Measurements from ENCODE around the gene CDH5. TPM values are rescaled to one million over a fixed set of nuclear protein-coding genes. Genes with fewer than 3 reads are reported as not detected.

CDH5 gene
- total RNA-seq, 4 donors from 2014 or later, result 31.2 to 126 (median 70.6) TPM

- intact Hi-C loops (cut with DNase I; ENCODE audit: low total_unique reads), result no loop called here
- Histone ChIP-seq H3K36me3 (no peaks in the 10 kb centered on the region), H3K27ac (no peak overlapping the region), H3K4me1 (peaks cover 0 to 8% of the 10 kb centered on the region in 2 donors), H3K27me3 (peaks cover 8 to 9% of the 10 kb centered on the region in 2 donors), H3K4me3 (no peak overlapping the region), H3K9me3 (no peaks in the 10 kb centered on the region)
- TF ChIP-seq CTCF (IDR thresholded peaks at IDR 0.05) (no peak), POLR2A (IDR thresholded peaks at IDR 0.05) (no peak)
- DNase-seq, result no peak
Observed at GRCh38 chr16:66428682-66429251, 62.3 kb downstream of the CDH5 start.

DNA sequence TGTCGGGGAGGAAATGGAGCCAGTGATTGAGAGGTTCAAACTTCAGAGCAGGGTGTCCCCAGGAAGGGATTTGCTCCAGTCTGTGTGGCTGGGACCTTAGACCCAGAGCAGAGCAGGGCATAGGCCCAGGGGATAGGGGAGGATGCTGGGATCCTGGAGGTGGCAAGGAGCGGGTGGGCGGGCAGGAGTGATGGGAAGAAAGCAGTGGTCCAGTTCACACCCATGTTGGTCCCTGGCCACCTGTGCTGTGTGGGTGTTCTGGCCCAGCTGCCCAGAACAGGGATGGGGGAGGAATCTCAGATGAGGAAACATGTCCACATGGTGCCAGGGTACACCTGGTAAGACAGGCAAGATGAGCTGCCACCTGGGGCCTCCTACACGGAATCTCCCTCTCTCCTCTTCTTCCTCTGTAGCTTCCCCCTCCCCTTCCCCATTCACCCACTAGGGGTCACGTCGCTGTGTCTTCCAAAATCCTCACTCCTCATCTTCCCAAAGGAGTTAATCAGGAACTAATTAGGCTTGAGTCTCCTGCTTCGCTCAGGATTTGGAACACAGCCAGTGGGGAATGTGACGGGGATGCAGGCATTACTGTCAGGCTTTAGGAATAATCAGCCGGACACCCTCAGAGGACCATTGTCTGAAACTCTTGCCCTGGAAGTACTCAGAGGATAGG is 62.9 kb downstream of the CDH5 start:
- H3K4me3 ChIP-seq, result no peak overlapping the region
- H3K9me3 ChIP-seq, result no peaks in the 10 kb centered on the region
- TF ChIP-seq CTCF (IDR thresholded peaks at IDR 0.05) (no peak), POLR2A (IDR thresholded peaks at IDR 0.05) (no peak)
- no peaks in the 10 kb centered on the region for H3K36me3 ChIP-seq
- peaks cover 8 to 9% of the 10 kb centered on the region in 2 donors for H3K27me3 ChIP-seq
- DNase-seq, result no peak
- H3K27ac ChIP-seq, result no peak overlapping the region
- H3K4me1 ChIP-seq, result peaks cover 0 to 8% of the 10 kb centered on the region in 2 donors
- intact Hi-C loops (cut with DNase I; ENCODE audit: low total_unique reads), result no loop called here

- Histone ChIP-seq H3K4me1 (peaks cover 0 to 8% of the 10 kb centered on the region in 2 donors), H3K9me3 (no peaks in the 10 kb centered on the region), H3K27ac (no peak overlapping the region), H3K36me3 (no peaks in the 10 kb centered on the region), H3K4me3 (no peak overlapping the region), H3K27me3 (peaks cover 8 to 9% of the 10 kb centered on the region in 2 donors)
- intact Hi-C loops (cut with DNase I; ENCODE audit: low total_unique reads), result no loop called here
- no peak for TF ChIP-seq POLR2A (IDR thresholded peaks at IDR 0.05)
- TF ChIP-seq CTCF (IDR thresholded peaks at IDR 0.05), result no peak
- DNase-seq, result no peak
Observed at GRCh38 chr16:66430214-66430613, 63.7 kb downstream of the CDH5 start.

DNA sequence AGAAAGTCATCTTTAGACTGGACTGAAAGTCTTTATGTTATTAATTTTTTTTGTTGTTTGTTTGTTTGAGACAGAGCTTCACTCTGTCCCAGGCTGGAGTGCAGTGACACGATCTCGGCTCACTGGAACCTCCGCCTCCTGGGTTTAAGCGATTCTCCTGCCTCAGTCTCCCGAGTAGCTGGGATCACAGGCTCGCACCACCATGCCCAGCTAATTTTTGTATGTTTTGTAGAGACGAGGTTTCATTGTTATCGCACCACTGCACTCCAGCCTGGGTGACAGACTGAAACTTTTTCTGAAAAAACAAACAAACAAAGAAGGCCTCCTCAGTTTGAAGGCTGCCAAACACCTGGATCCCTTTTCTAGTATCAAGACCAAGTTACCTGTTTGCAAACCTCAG is 65.3 kb downstream of the CDH5 start:
- no peak for DNase-seq
- TF ChIP-seq CTCF (IDR thresholded peaks at IDR 0.05) (no peak), POLR2A (IDR thresholded peaks at IDR 0.05) (no peak)
- H3K27ac ChIP-seq, result no peak overlapping the region
- no peak overlapping the region for H3K4me3 ChIP-seq
- H3K4me1 ChIP-seq, result peaks cover 0 to under 1% of the 10 kb centered on the region in 2 donors
- intact Hi-C loops (cut with DNase I; ENCODE audit: low total_unique reads), result no loop called here
- no peaks in the 10 kb centered on the region for H3K9me3 ChIP-seq
- H3K27me3 ChIP-seq, result peaks cover 0 to under 1% of the 10 kb centered on the region in 2 donors
- H3K36me3 ChIP-seq, result no peaks in the 10 kb centered on the region

DNA sequence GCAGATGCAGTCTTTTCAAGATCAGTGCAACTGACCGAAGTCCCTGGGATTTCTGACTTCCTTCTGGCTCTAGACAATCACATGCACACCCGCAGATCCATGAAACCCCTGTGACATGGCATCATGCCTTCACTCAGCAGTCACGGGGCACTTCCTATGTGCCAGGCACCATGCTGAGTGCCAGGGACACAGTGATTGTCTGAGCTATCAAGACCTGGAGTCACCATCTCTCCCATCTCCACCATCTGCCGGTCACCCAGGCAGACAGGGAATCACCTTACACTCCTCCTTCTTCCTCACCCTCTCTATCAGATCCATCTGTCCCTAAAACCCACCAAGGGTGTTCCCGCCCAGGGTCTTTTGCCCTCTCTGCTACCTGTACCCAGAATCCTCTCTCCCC is 65.9 kb downstream of the CDH5 start:
- intact Hi-C loops (cut with DNase I; ENCODE audit: low total_unique reads), result no loop called here
- Histone ChIP-seq H3K27me3 (no peaks in the 10 kb centered on the region), H3K36me3 (no peaks in the 10 kb centered on the region), H3K9me3 (no peaks in the 10 kb centered on the region), H3K4me3 (no peak overlapping the region), H3K4me1 (no peaks in the 10 kb centered on the region), H3K27ac (no peak overlapping the region)
- no peak for DNase-seq
- no peak for TF ChIP-seq CTCF (IDR thresholded peaks at IDR 0.05)
- TF ChIP-seq POLR2A (IDR thresholded peaks at IDR 0.05), result no peak
